ENCODE measurements around the gene GPR37L1. TPM values are rescaled to one million over a fixed set of nuclear protein-coding genes. Genes with fewer than 3 reads are reported as not detected.

The GPR37L1 gene
- total RNA-seq, 1 donor from 2014 or later = 0.05 TPM

- Histone ChIP-seq H3K36me3 (no peaks in the 10 kb centered on the region), H3K27me3 (ENCODE audit: low read depth) (no peaks in the 10 kb centered on the region), H3K27ac (replicated peaks) (no peak overlapping the region), H3K9me3 (replicated peaks) (no peaks in the 10 kb centered on the region), H3K4me1 (peaks cover 23% of the 10 kb centered on the region), H3K4me3 (no peak overlapping the region)
- TF ChIP-seq CTCF (IDR thresholded peaks at IDR 0.05; ENCODE audit: borderline replicate concordance) = no peak
- intact Hi-C loops (cut with micrococcal nuclease) = no loop called here
- DNase-seq = no peak
Observed at GRCh38 chr1:202078241-202078640, 44.5 kb upstream of the GPR37L1 start.

GRCh38 chr1:202081992-202082391 lies 40.7 kb upstream of the GPR37L1 start:
- DNase-seq = no peak
- Histone ChIP-seq H3K4me3 (no peak overlapping the region), H3K27me3 (ENCODE audit: low read depth) (no peaks in the 10 kb centered on the region), H3K9me3 (replicated peaks) (no peaks in the 10 kb centered on the region), H3K4me1 (peaks cover 9% of the 10 kb centered on the region), H3K36me3 (no peaks in the 10 kb centered on the region), H3K27ac (replicated peaks) (no peak overlapping the region)
- no peak for TF ChIP-seq CTCF (IDR thresholded peaks at IDR 0.05; ENCODE audit: borderline replicate concordance)
- intact Hi-C loops (cut with micrococcal nuclease) = no loop called here

- TF ChIP-seq CTCF (IDR thresholded peaks at IDR 0.05; ENCODE audit: borderline replicate concordance) = no peak
- intact Hi-C loops (cut with micrococcal nuclease) = no loop called here
- Histone ChIP-seq H3K4me3 (no peak overlapping the region), H3K27ac (replicated peaks) (no peak overlapping the region), H3K9me3 (replicated peaks) (no peaks in the 10 kb centered on the region), H3K27me3 (ENCODE audit: low read depth) (no peaks in the 10 kb centered on the region), H3K4me1 (peaks cover 11% of the 10 kb centered on the region), H3K36me3 (no peaks in the 10 kb centered on the region)
- no peak for DNase-seq
Observed at GRCh38 chr1:202084791-202085681, 37.7 kb upstream of the GPR37L1 start.

- no peak overlapping the region for H3K4me3 ChIP-seq
- no peaks in the 10 kb centered on the region for H3K36me3 ChIP-seq
- DNase-seq = no peak
- H3K9me3 ChIP-seq (replicated peaks) = no peaks in the 10 kb centered on the region
- no peaks in the 10 kb centered on the region for H3K27me3 ChIP-seq (ENCODE audit: low read depth)
- no peak overlapping the region for H3K27ac ChIP-seq (replicated peaks)
- intact Hi-C loops (cut with micrococcal nuclease) = no loop called here
- peaks cover 11% of the 10 kb centered on the region for H3K4me1 ChIP-seq
- TF ChIP-seq CTCF (IDR thresholded peaks at IDR 0.05; ENCODE audit: borderline replicate concordance) = no peak
Observed at GRCh38 chr1:202085682-202086373, 36.9 kb upstream of the GPR37L1 start.

- H3K4me1 ChIP-seq = peaks cover 11% of the 10 kb centered on the region
- intact Hi-C loops (cut with micrococcal nuclease) = no loop called here
- no peak overlapping the region for H3K27ac ChIP-seq (replicated peaks)
- no peak overlapping the region for H3K4me3 ChIP-seq
- TF ChIP-seq CTCF (IDR thresholded peaks at IDR 0.05; ENCODE audit: borderline replicate concordance) = no peak
- DNase-seq = no peak
- no peaks in the 10 kb centered on the region for H3K36me3 ChIP-seq
- no peaks in the 10 kb centered on the region for H3K9me3 ChIP-seq (replicated peaks)
- H3K27me3 ChIP-seq (ENCODE audit: low read depth) = no peaks in the 10 kb centered on the region
Observed at GRCh38 chr1:202086579-202087350, 36.0 kb upstream of the GPR37L1 start.

All from left ventricle myocardium inferior (tissue), 1 donor.